IPS-NIHi11 (cell line): ENCODE data around the gene MTIF3.
"Not testable (repeated sequence)": the region's sequence is repeated elsewhere in the genome, so short reads cannot be mapped to it uniquely, and the experiment has no call there.

Experiments
- DNase-seq: peaks from one replicate; pipeline ENCODE4 v3.0.0; 2012; ENCODE audit warnings: mixed read lengths, low spot score

The MTIF3 gene

GRCh38 chr13:27411341-27411740 is 39.0 kb downstream of the MTIF3 start:
- no peak for DNase-seq

- DNase-seq: no peak
Measured at GRCh38 chr13:27409013-27409412, 41.4 kb downstream of the MTIF3 start.

- no peak for DNase-seq
Measured at GRCh38 chr13:27408074-27408473, 42.3 kb downstream of the MTIF3 start.

- DNase-seq: peak; percentile 30
Measured at GRCh38 chr13:27406178-27406939, 44.0 kb downstream of the MTIF3 start.

- no peak for DNase-seq
Measured at GRCh38 chr13:27405546-27406134, 44.7 kb downstream of the MTIF3 start.

GRCh38 chr13:27404680-27405079 is 45.7 kb downstream of the MTIF3 start:
- no peak for DNase-seq

- no peak for DNase-seq
Measured at GRCh38 chr13:27403727-27404385, 46.5 kb downstream of the MTIF3 start.

- peak; percentile 26 for DNase-seq
Measured at GRCh38 chr13:27403203-27403678, 47.1 kb downstream of the MTIF3 start.

GRCh38 chr13:27401210-27401609 is 49.2 kb downstream of the MTIF3 start:
- no peak for DNase-seq

GRCh38 chr13:27400405-27400804 is 50.0 kb downstream of the MTIF3 start:
- not testable (repeated sequence) for DNase-seq

GRCh38 chr13:27398360-27398759 is 52.0 kb downstream of the MTIF3 start:
- DNase-seq: no peak

- no peak for DNase-seq
Measured at GRCh38 chr13:27396252-27396846, 54.0 kb downstream of the MTIF3 start.

- DNase-seq: peak; percentile 1
Measured at GRCh38 chr13:27395007-27395510, 55.3 kb downstream of the MTIF3 start.

GRCh38 chr13:27393101-27393500 is 57.3 kb downstream of the MTIF3 start:
- DNase-seq: no peak

- no peak for DNase-seq
Measured at GRCh38 chr13:27391471-27391870, 58.9 kb downstream of the MTIF3 start.

GRCh38 chr13:27389891-27390290 is 60.5 kb downstream of the MTIF3 start:
- DNase-seq: no peak

- DNase-seq: no peak
Measured at GRCh38 chr13:27388241-27388640, 62.1 kb downstream of the MTIF3 start.
